GM19239 (cell line): ENCODE data around the gene TMEM145.
"Not testable (repeated sequence)": the region's sequence is repeated elsewhere in the genome, so short reads cannot be mapped to it uniquely, and the experiment has no call there.

Experiments used
- DNase-seq: peaks from one replicate; pipeline ENCODE4 v3.0.0; 2011; ENCODE audit warnings: low spot score; ENCODE audit not compliant: insufficient read length
- FAIRE-seq: peaks from 2 replicates; lab custom pipeline; 2011; peaks lifted over from hg19 to GRCh38; lab: Jason Lieb, UNC

TMEM145 gene

GRCh38 chr19:42331333-42331732 lies 18.2 kb downstream of the TMEM145 start:
- not testable (repeated sequence) for DNase-seq, FAIRE-seq

GRCh38 chr19:42332059-42332458 lies 18.9 kb downstream of the TMEM145 start:
- DNase-seq (no peak), FAIRE-seq (no peak)

- DNase-seq (no peak), FAIRE-seq (no peak)
Measured at GRCh38 chr19:42333018-42333417, 19.9 kb downstream of the TMEM145 start.

- DNase-seq (no peak), FAIRE-seq (no peak)
Measured at GRCh38 chr19:42333975-42334696, 21.0 kb downstream of the TMEM145 start.

GRCh38 chr19:42334697-42335373 lies 21.7 kb downstream of the TMEM145 start:
- no peak for FAIRE-seq

GRCh38 chr19:42335374-42335936 lies 22.3 kb downstream of the TMEM145 start:
- no peak for FAIRE-seq
- no peak for DNase-seq

More at GRCh38 chr19:42334697-42335373, 21.7 kb downstream of the TMEM145 start:
- DNase-seq = no peak

GRCh38 chr19:42335971-42336370 lies 22.9 kb downstream of the TMEM145 start:
- DNase-seq (no peak), FAIRE-seq (no peak)

GRCh38 chr19:42339126-42339860 lies 26.2 kb downstream of the TMEM145 start:
- not testable (repeated sequence) for FAIRE-seq, DNase-seq

- FAIRE-seq, DNase-seq: not testable (repeated sequence)
Measured at GRCh38 chr19:42339922-42340321, 26.8 kb downstream of the TMEM145 start.

- no peak for FAIRE-seq
Measured at GRCh38 chr19:42343344-42344110, 30.4 kb downstream of the TMEM145 start.

GRCh38 chr19:42344336-42344893 lies 31.3 kb downstream of the TMEM145 start:
- no peak for FAIRE-seq
- no peak for DNase-seq

More at GRCh38 chr19:42343344-42344110, 30.4 kb downstream of the TMEM145 start:
- DNase-seq = no peak

- no peak for DNase-seq
- FAIRE-seq = no peak
Measured at GRCh38 chr19:42345191-42345812, 32.2 kb downstream of the TMEM145 start.

GRCh38 chr19:42348211-42348610 lies 35.1 kb downstream of the TMEM145 start:
- no peak for FAIRE-seq

GRCh38 chr19:42349378-42350107 lies 36.4 kb downstream of the TMEM145 start:
- DNase-seq (no peak), FAIRE-seq (no peak)

More at GRCh38 chr19:42348211-42348610, 35.1 kb downstream of the TMEM145 start:
- no peak for DNase-seq

GRCh38 chr19:42350417-42350816 lies 37.3 kb downstream of the TMEM145 start:
- no peak for DNase-seq
- no peak for FAIRE-seq

GRCh38 chr19:42351079-42351735 lies 38.1 kb downstream of the TMEM145 start:
- no peak for FAIRE-seq
- no peak for DNase-seq

- DNase-seq (no peak), FAIRE-seq (no peak)
Measured at GRCh38 chr19:42352301-42353259, 39.5 kb downstream of the TMEM145 start.
